SU-DHL-6 (cell line): Measurements from ENCODE around the gene ZNF438.
"Not testable (repeated sequence)": the region's sequence is repeated elsewhere in the genome, so short reads cannot be mapped to it uniquely, and the experiment has no call there.

ENCODE experiments used
- H2AFZ ChIP-seq: fragments of 200-600 bp; sonication (generic); 2 replicates; pipeline ENCODE4 v1.6.1; 2014; ENCODE audit warnings: low read depth, mild to moderate bottlenecking, moderate library complexity, mixed read lengths, antibody characterized with exemption, low read length; ENCODE audit not compliant: severe bottlenecking
- H3F3A ChIP-seq: fragments of 200-600 bp; shearing (Covaris generic); 2 replicates; pipeline ENCODE4 v1.6.0; 2016; ENCODE audit warnings: antibody characterized with exemption, mild to moderate bottlenecking; ENCODE audit not compliant: insufficient read depth
- H3K27ac ChIP-seq: fragments of 200-600 bp; sonication (generic); 2 replicates; pipeline ENCODE4 v1.5.1; 2016; ENCODE audit warnings: low read depth, mild to moderate bottlenecking, low read length, moderate library complexity, mixed read lengths
- H3K27me3 ChIP-seq: fragments of 200-600 bp; sonication (generic), shearing (Covaris generic); 2 replicates; pipeline ENCODE4 v1.6.0; 2014; ENCODE audit warnings: mild to moderate bottlenecking, low read length
- H3K36me3 ChIP-seq: fragments of 200-600 bp; sonication (generic); 2 replicates; pipeline ENCODE4 v1.6.1; 2014; ENCODE audit warnings: mild to moderate bottlenecking, low read length, mixed read lengths
- H3K4me2 ChIP-seq: fragments of 300-600, 200-600 bp; shearing (Covaris generic), sonication (generic); 2 replicates; pipeline ENCODE4 v1.6.0; 2014; ENCODE audit warnings: low read length, low read depth, mild to moderate bottlenecking; ENCODE audit not compliant: poor library complexity, severe bottlenecking
- H3K4me3 ChIP-seq: fragments of 200-600 bp; sonication (generic); 2 replicates; pipeline ENCODE4 v1.5.1; 2014; ENCODE audit warnings: antibody characterized with exemption, low read length, mild to moderate bottlenecking, mixed read lengths; ENCODE audit not compliant: insufficient read depth, poor library complexity, severe bottlenecking
- H3K79me2 ChIP-seq: fragments of 200-600 bp; sonication (generic); 2 replicates; pipeline ENCODE4 v1.6.1; 2014; ENCODE audit warnings: mild to moderate bottlenecking, low read length, moderate library complexity; ENCODE audit not compliant: insufficient read depth
- H3K9ac ChIP-seq: fragments of 200-600 bp; sonication (generic); 2 replicates; pipeline ENCODE4 v1.7.0; 2014; ENCODE audit warnings: mild to moderate bottlenecking, low read length
- H3K9me2 ChIP-seq: fragments of 200-600 bp; sonication (generic); replicated peaks from 2 replicates; pipeline ENCODE4 v1.6.1; 2014; ENCODE audit warnings: low read length; ENCODE audit not compliant: insufficient read depth
- H3K9me3 ChIP-seq: fragments of 200-600 bp; sonication (generic); 2 replicates; pipeline ENCODE4 v1.6.1; 2014; ENCODE audit warnings: low read length, mixed read lengths; ENCODE audit not compliant: insufficient read depth
- H4K20me1 ChIP-seq: fragments of 200-600 bp; sonication (generic); 2 replicates; pipeline ENCODE4 v1.6.1; 2014; ENCODE audit warnings: low read depth, mild to moderate bottlenecking, antibody characterized with exemption, low read length, moderate library complexity, mixed read lengths
- EZH2phosphoT487 ChIP-seq: fragments of 200-600 bp; sonication (generic), shearing (Covaris generic); conservative IDR thresholded peaks from 2 replicates; pipeline ENCODE4 v1.6.1; 2018; ENCODE audit warnings: mild to moderate bottlenecking, antibody characterized with exemption, low read length, moderate library complexity, mixed read lengths
- TF ChIP-seq, protein P1 (sequence below): fragments of 200-600 bp; sonication (generic); IDR thresholded peaks from one replicate; pipeline ENCODE4 v1.5.1; 2017; ENCODE audit warnings: antibody characterized with exemption, mild to moderate bottlenecking, low read length, moderate library complexity; ENCODE audit not compliant: insufficient read depth, poor library complexity, severe bottlenecking

ZNF438 gene

DNA sequence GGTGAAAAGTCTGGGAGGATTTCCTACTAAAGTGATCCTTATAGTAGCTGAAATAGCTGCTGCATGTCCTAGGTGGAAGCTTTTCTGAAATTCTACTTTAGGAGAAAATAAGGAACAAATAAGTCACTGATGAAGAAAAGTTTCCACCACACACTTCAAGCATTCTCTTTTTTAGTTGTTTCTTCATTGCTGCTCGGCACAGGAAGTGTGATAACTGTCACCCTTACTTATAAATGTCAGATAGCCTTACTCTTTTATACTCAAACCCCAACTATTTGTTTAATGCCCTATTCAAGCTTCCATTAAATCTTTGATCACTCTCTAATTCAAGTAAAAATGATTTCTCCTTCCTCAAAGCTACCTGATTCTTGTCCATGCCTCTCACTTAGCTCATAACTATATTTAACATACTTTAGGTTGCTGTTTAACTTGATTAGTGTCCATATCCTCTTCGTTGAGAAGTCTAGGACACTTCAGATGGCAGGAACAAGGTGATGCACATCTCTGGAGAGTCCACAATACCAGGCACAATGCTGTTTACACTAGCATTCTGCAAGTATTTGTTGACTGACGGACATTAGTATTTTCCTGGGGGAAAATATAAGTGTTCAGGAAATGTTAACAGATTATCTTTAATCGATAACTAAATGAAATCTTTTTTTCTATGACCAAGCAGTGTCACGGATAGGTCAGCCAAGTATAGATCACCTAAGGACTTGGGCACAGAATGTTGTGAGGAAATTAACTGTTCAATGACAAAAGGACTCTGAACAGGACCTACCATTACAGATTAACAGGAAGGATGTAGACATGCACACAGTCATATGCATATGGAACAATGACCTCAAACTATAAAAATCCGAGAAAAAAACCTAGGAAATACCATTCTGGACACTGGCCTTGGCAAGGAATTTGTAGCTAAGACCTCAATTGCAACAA lies 67.4 kb downstream of the ZNF438 start:
- no peak overlapping the region for H3K4me2 ChIP-seq

DNA sequence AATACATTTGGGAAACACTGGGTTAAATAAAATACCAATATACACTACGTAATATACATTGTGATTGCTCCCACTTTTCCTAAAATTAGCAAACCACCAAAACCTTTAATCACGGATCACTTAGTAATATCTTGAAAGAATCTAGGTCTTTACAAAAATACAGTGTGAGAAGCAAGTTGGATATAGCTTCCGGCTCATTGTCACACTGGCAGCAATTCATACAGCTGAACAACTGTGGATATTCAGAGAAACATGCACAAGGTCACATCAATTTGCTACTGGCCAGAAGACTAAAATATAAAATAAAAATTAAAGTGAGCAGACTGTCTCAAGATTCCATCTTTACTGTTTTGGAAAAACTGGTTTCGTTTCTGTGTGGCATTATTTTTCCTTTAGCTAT lies 69.1 kb downstream of the ZNF438 start:
- H3K9me3 ChIP-seq = no peaks in the 10 kb centered on the region
- H3K9me2 ChIP-seq = no peaks in the 10 kb centered on the region
- no peak overlapping the region for H3K9ac ChIP-seq
- H3K27me3 ChIP-seq = no peaks in the 10 kb centered on the region
- no peaks in the 10 kb centered on the region for H3F3A ChIP-seq
- H3K4me2 ChIP-seq = no peak overlapping the region
- H3K36me3 ChIP-seq = no peaks in the 10 kb centered on the region
- no peaks in the 10 kb centered on the region for H4K20me1 ChIP-seq
- H3K79me2 ChIP-seq = no peaks in the 10 kb centered on the region
- H2AFZ ChIP-seq = no peak overlapping the region
- H3K27ac ChIP-seq = no peak overlapping the region
- TF ChIP-seq, protein P1, sequence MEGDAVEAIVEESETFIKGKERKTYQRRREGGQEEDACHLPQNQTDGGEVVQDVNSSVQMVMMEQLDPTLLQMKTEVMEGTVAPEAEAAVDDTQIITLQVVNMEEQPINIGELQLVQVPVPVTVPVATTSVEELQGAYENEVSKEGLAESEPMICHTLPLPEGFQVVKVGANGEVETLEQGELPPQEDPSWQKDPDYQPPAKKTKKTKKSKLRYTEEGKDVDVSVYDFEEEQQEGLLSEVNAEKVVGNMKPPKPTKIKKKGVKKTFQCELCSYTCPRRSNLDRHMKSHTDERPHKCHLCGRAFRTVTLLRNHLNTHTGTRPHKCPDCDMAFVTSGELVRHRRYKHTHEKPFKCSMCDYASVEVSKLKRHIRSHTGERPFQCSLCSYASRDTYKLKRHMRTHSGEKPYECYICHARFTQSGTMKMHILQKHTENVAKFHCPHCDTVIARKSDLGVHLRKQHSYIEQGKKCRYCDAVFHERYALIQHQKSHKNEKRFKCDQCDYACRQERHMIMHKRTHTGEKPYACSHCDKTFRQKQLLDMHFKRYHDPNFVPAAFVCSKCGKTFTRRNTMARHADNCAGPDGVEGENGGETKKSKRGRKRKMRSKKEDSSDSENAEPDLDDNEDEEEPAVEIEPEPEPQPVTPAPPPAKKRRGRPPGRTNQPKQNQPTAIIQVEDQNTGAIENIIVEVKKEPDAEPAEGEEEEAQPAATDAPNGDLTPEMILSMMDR = no peak
- no peak for TF ChIP-seq EZH2phosphoT487
- H3K4me3 ChIP-seq = no peak overlapping the region

More for the DNA sequence above, 67.4 kb downstream of the ZNF438 start:
- no peaks in the 10 kb centered on the region for H3K36me3 ChIP-seq
- no peaks in the 10 kb centered on the region for H3K79me2 ChIP-seq
- TF ChIP-seq, protein P1 = no peak
- no peak for TF ChIP-seq EZH2phosphoT487
- H2AFZ ChIP-seq = no peak overlapping the region
- H4K20me1 ChIP-seq = no peaks in the 10 kb centered on the region
- no peaks in the 10 kb centered on the region for H3K27me3 ChIP-seq
- H3F3A ChIP-seq = no peaks in the 10 kb centered on the region
- H3K9me2 ChIP-seq = no peaks in the 10 kb centered on the region
- H3K9me3 ChIP-seq = no peaks in the 10 kb centered on the region
- no peak overlapping the region for H3K9ac ChIP-seq
- H3K27ac ChIP-seq = no peak overlapping the region
- H3K4me3 ChIP-seq = no peak overlapping the region

DNA sequence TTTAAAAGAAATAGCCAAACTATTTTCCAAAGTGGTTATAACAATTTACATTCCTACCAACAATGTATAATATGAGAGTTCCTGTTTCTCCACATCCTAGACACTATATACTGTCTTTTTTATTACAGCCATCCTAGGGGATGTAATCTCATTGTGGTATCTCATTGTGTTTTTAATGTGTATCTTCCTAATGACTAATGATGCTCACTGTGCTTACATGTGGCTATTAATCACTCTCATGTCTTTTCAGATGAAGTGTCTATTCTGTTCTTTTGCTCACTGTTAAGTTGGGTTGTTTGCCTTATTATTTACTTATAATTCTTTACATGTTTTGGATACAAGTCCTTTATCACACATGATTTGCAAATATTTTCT lies 71.8 kb downstream of the ZNF438 start:
- no peak for TF ChIP-seq EZH2phosphoT487
- no peaks in the 10 kb centered on the region for H3K9me2 ChIP-seq
- H3K27ac ChIP-seq = no peak overlapping the region
- H3K9ac ChIP-seq = no peak overlapping the region
- H3K79me2 ChIP-seq = no peaks in the 10 kb centered on the region
- H3K4me2 ChIP-seq = peak overlapping the region; percentile 31
- no peak overlapping the region for H3K4me3 ChIP-seq
- no peaks in the 10 kb centered on the region for H3K27me3 ChIP-seq
- no peaks in the 10 kb centered on the region for H3K36me3 ChIP-seq
- H4K20me1 ChIP-seq = no peaks in the 10 kb centered on the region
- H2AFZ ChIP-seq = no peak overlapping the region
- no peaks in the 10 kb centered on the region for H3K9me3 ChIP-seq
- no peaks in the 10 kb centered on the region for H3F3A ChIP-seq

DNA sequence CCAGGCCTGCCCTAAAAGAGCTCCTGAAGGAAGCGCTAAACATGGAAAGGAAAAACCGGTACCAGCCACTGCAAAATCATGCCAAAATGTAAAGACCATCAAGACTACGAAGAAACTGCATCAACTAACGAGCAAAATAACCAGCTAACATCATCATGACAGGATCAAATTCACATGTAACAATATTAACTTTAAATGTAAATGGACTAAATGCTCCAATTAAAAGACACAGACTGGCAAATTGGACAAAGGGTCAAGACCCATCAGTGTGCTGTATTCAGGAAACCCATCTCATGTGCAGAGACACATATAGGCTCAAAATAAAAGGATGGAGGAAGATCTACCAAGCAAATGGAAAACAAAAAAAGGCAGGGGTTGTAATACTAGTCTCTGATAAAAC lies 82.4 kb downstream of the ZNF438 start:
- not testable (repeated sequence) for H3K36me3 ChIP-seq, H3F3A ChIP-seq, H3K27me3 ChIP-seq, H4K20me1 ChIP-seq, H3K27ac ChIP-seq, H3K9ac ChIP-seq, H3K79me2 ChIP-seq, H3K9me2 ChIP-seq, H3K4me3 ChIP-seq, H2AFZ ChIP-seq, H3K4me2 ChIP-seq, H3K9me3 ChIP-seq
